IMR-90 (cell line): Measurements from ENCODE around the gene KCNJ2. TPM values are rescaled to one million over a fixed set of nuclear protein-coding genes. Genes with fewer than 3 reads are reported as not detected.

Experiments used
- ATAC-seq: fragments of 200-7000 bp; cut with Tn5 transposase; 2 replicates; pipeline ENCODE4 v1.9.1; 2020; ENCODE audit warnings: low read depth, mild to moderate bottlenecking, moderate library complexity
- BruUV-seq: library from RNA; stranded (reverse); fragments of 400-500 nt; replicated peaks from 2 replicates; lab custom pipeline; 2021; lab: Mats Ljungman, UMichigan
- CTCF ChIA-PET: fragments of 300-600 bp; formaldehyde crosslinking; extraction: SDS; loops from one replicate; lab custom pipeline; 2021; ENCODE audit warnings: antibody characterized with exemption; lab: Yijun Ruan, JAX
- POLR2A ChIA-PET: fragments of 300-600 bp; sonication (Branson Sonifier 250); formaldehyde crosslinking; loops from one replicate; lab custom pipeline; 2022; ENCODE audit warnings: antibody characterized with exemption; ENCODE audit not compliant: unreplicated experiment; lab: Charles Lee
- DNase-seq: peaks from one replicate; pipeline ENCODE4 v3.0.0; 2013
- H2AFZ ChIP-seq: replicated peaks from 2 replicates; pipeline ENCODE3; 2013; ENCODE audit warnings: low read length, mild to moderate bottlenecking; ENCODE audit not compliant: poor library complexity
- H2AK5ac ChIP-seq: 2 replicates; pipeline ENCODE4 v1.6.1; 2013; ENCODE audit warnings: low read depth, low read length, inconsistent platforms
- H2AK9ac ChIP-seq: replicated peaks from 2 replicates; pipeline ENCODE3; 2013; ENCODE audit warnings: mild to moderate bottlenecking, low read depth, low read length, moderate library complexity; ENCODE audit not compliant: poor library complexity
- H2BK120ac ChIP-seq: 2 replicates; pipeline ENCODE4 v1.6.1; 2013; ENCODE audit warnings: low read depth, low read length, inconsistent platforms
- H2BK15ac ChIP-seq: 3 replicates; pipeline ENCODE4 v1.6.1; 2013; ENCODE audit warnings: low read depth, low read length, inconsistent platforms
- H2BK20ac ChIP-seq: 2 replicates; pipeline ENCODE4 v1.6.1; 2013; ENCODE audit warnings: low read depth, mild to moderate bottlenecking, inconsistent platforms, low read length, moderate library complexity
- H2BK5ac ChIP-seq: 2 replicates; pipeline ENCODE4 v1.6.1; 2013; ENCODE audit warnings: mild to moderate bottlenecking, low read depth, low read length, inconsistent platforms; ENCODE audit not compliant: poor library complexity, severe bottlenecking
- H3K14ac ChIP-seq: replicated peaks from 2 replicates; pipeline ENCODE4 v1.6.1; 2013; ENCODE audit warnings: low read depth, low read length, inconsistent platforms
- H3K18ac ChIP-seq: 2 replicates; pipeline ENCODE4 v1.6.1; 2013; ENCODE audit warnings: low read depth, low read length, control low read depth
- H3K23ac ChIP-seq: 2 replicates; pipeline ENCODE4 v1.6.1; 2013; ENCODE audit warnings: low read depth, low read length, inconsistent platforms
- H3K27ac ChIP-seq: 2 replicates; pipeline ENCODE4 v1.5.1; 2013; ENCODE audit warnings: mild to moderate bottlenecking, control low read depth, low read length; ENCODE audit not compliant: insufficient read depth
- H3K27me3 ChIP-seq: 2 replicates; pipeline ENCODE4 v1.6.1; 2013; ENCODE audit warnings: low read length; ENCODE audit not compliant: control insufficient read depth, insufficient read depth
- H3K36me3 ChIP-seq: 2 replicates; pipeline ENCODE4 v1.6.1; 2013; ENCODE audit warnings: low read length, mixed read lengths; ENCODE audit not compliant: control insufficient read depth, insufficient read depth
- H3K4ac ChIP-seq: 2 replicates; pipeline ENCODE4 v1.6.1; 2013; ENCODE audit warnings: low read depth, low read length, inconsistent platforms
- H3K4me1 ChIP-seq: 2 replicates; pipeline ENCODE4 v1.6.1; 2013; ENCODE audit warnings: low read length, mixed read lengths; ENCODE audit not compliant: control insufficient read depth, insufficient read depth
- H3K4me2 ChIP-seq: 2 replicates; pipeline ENCODE4 v1.6.1; 2013; ENCODE audit warnings: low read depth, mild to moderate bottlenecking, control low read depth, low read length, moderate library complexity
- H3K4me3 ChIP-seq: 2 replicates; pipeline ENCODE4 v1.5.1; 2013; ENCODE audit warnings: low read depth, mild to moderate bottlenecking, control low read depth, low read length, moderate library complexity; ENCODE audit not compliant: insufficient read depth
- H3K56ac ChIP-seq: 2 replicates; pipeline ENCODE4 v1.6.1; 2013; ENCODE audit warnings: low read length, inconsistent platforms; ENCODE audit not compliant: insufficient read depth; ENCODE audit errors: extremely low read depth
- H3K79me1 ChIP-seq, 2 experiments: 2 replicates each; pipeline ENCODE4 v1.6.1; 2013; ENCODE audit warnings: low read length in 2 of 2, inconsistent platforms in 1 of 2, low read depth in 1 of 2
- H3K9ac ChIP-seq: 2 replicates; pipeline ENCODE4 v1.6.1; 2013; ENCODE audit warnings: low read depth, low read length, control low read depth
- H3K9me1 ChIP-seq: 2 replicates; pipeline ENCODE4 v1.6.1; 2013; ENCODE audit warnings: low read length, inconsistent platforms; ENCODE audit not compliant: insufficient read depth
- H3K9me3 ChIP-seq: 2 replicates; pipeline ENCODE4 v1.6.1; 2013; ENCODE audit warnings: low read length; ENCODE audit not compliant: control insufficient read depth, insufficient read depth
- H4K20me1 ChIP-seq: 2 replicates; pipeline ENCODE4 v1.6.1; 2013; ENCODE audit warnings: low read length, inconsistent platforms; ENCODE audit not compliant: insufficient read depth
- H4K5ac ChIP-seq: 2 replicates; pipeline ENCODE4 v1.6.1; 2013; ENCODE audit warnings: mild to moderate bottlenecking, low read depth, low read length, control low read depth
- H4K8ac ChIP-seq, 2 experiments: 2 replicates each; pipeline ENCODE4 v1.6.1; 2013; ENCODE audit warnings: low read depth in 2 of 2, low read length in 2 of 2, control low read depth in 1 of 2, inconsistent platforms in 1 of 2
- H4K91ac ChIP-seq: 2 replicates; pipeline ENCODE4 v1.6.1; 2013; ENCODE audit warnings: low read depth, low read length, inconsistent platforms; ENCODE audit not compliant: insufficient read depth
- CEBPB ChIP-seq: IDR thresholded peaks from 2 replicates; pipeline ENCODE4 v1.6.1; 2012; ENCODE audit warnings: low read depth, low read length, improper control_type of control experiment
- CHD1 ChIP-seq: IDR thresholded peaks from 2 replicates; pipeline ENCODE4 v1.6.1; 2012; ENCODE audit warnings: low read depth, low read length, improper control_type of control experiment
- CTCF ChIP-seq: conservative IDR thresholded peaks from 2 replicates; pipeline ENCODE4 v1.5.1; 2012; ENCODE audit warnings: mild to moderate bottlenecking, low read depth, low read length, improper control_type of control experiment
- ELK1 ChIP-seq: fragments of 150-350 bp; IDR thresholded peaks from 2 replicates; pipeline ENCODE4 v1.6.1; 2016; ENCODE audit warnings: low read depth, mild to moderate bottlenecking, low read length, moderate library complexity, borderline replicate concordance
- MXI1 ChIP-seq: IDR thresholded peaks from 2 replicates; pipeline ENCODE4 v1.6.1; 2012; ENCODE audit warnings: low read depth, mild to moderate bottlenecking, low read length, moderate library complexity, borderline replicate concordance
- RAD21 ChIP-seq: IDR thresholded peaks from 2 replicates; pipeline ENCODE4 v1.6.1; 2012; ENCODE audit warnings: low read length, improper control_type of control experiment
- RFX5 ChIP-seq: IDR thresholded peaks from 2 replicates; pipeline ENCODE4 v1.8.0; 2012; ENCODE audit warnings: low read depth, mild to moderate bottlenecking, low read length, moderate library complexity
- SMC3 ChIP-seq: fragments of 150-350 bp; IDR thresholded peaks from 2 replicates; pipeline ENCODE4 v1.6.1; 2016; ENCODE audit warnings: low read depth, mild to moderate bottlenecking, antibody characterized with exemption, low read length, moderate library complexity
- WGBS, 2 experiments: methylation state at CpG; one replicate each; pipeline versions ENCODE4 v1.1.5 to v1.1.7; 2013; ENCODE audit warnings: missing lambda C conversion rate in 2 of 2; ENCODE audit not compliant: insufficient read length in 1 of 2; ENCODE audit errors: extremely low coverage in 2 of 2; 5-methylcytosine and 5-hydroxymethylcytosine counted together
- dilution Hi-C: fragments of 300-500 bp; cut with HindIII; formaldehyde crosslinking; loops from one replicate; pipeline ENCODE4 v1.14.3; 2018; ENCODE audit warnings: low sequenced_read_pairs; ENCODE audit not compliant: unreplicated experiment
- in situ Hi-C: fragments of 300-500 bp; cut with MboI; formaldehyde crosslinking; loops from 3 replicates; pipeline ENCODE4 v1.14.3; 2019; ENCODE audit warnings: low sequenced_read_pairs, inconsistent platforms, mixed read lengths
- intact Hi-C: fragments of 100-400 bp; cut with micrococcal nuclease; formaldehyde crosslinking; loops from 2 replicates; pipeline ENCODE4 v1.10.0; 2022
- polyA plus RNA-seq, 3 experiments: library from polyadenylated mRNA; depleted of rRNA; stranded (reverse); fragments of >200 nt; gene quantifications; 2 replicates each; pipeline ENCODE4 v1.2.3, GENCODE V29; 2012; ENCODE audit warnings: low replicate concordance in 1 of 3
- total RNA-seq: library from RNA; depleted of rRNA; stranded (reverse); fragments of >200 nt; gene quantifications from 2 replicates; pipeline ENCODE4 v1.2.3, GENCODE V29; 2012

KCNJ2 gene
- total and polyA plus RNA-seq, 2 of the 4 experiments (the other 2 are of a cell fraction), result 0.55 to 8.6 TPM

GRCh38 chr17:70121126-70121525 lies 48.2 kb upstream of the KCNJ2 start:
- ATAC-seq (no peak), DNase-seq (no peak)
- no peak overlapping the region for H3K4me2 ChIP-seq
- H3K4ac ChIP-seq, result no peak overlapping the region
- no peak overlapping the region for H3K4me3 ChIP-seq
- H2BK20ac ChIP-seq, result no peak overlapping the region
- no peaks in the 10 kb centered on the region for H3K79me1 ChIP-seq
- H3K18ac ChIP-seq, result no peak overlapping the region
- no TSS peak for BruUV-seq
- H3K9me1 ChIP-seq, result no peaks in the 10 kb centered on the region
- no peak for TF ChIP-seq CEBPB
- TF ChIP-seq CHD1, result no peak
- TF ChIP-seq MXI1, result no peak
- TF ChIP-seq SMC3, result no peak
- TF ChIP-seq CTCF, result no peak
- TF ChIP-seq RAD21, result no peak
- TF ChIP-seq ELK1, result no peak
- no peak for TF ChIP-seq RFX5
- no peak overlapping the region for H3K9ac ChIP-seq
- H3K36me3 ChIP-seq, result no peaks in the 10 kb centered on the region
- no peaks in the 10 kb centered on the region for H3K27me3 ChIP-seq
- H2BK5ac ChIP-seq, result no peak overlapping the region
- no peak overlapping the region for H3K14ac ChIP-seq
- H3K27ac ChIP-seq, result no peak overlapping the region
- intact Hi-C loops, result no loop called here
- no peak overlapping the region for H2AK9ac ChIP-seq
- no peak overlapping the region for H2AFZ ChIP-seq
- WGBS, 2 experiments, result no CpG with 5 or more reads among the region's 3 CpGs
- in situ Hi-C loops, result no loop called here
- POLR2A ChIA-PET, result no interaction called here
- H3K9me3 ChIP-seq, result no peaks in the 10 kb centered on the region
- no peak overlapping the region for H3K56ac ChIP-seq
- H4K8ac ChIP-seq, result no peak overlapping the region
- CTCF ChIA-PET, result interaction anchor here (0.9 kb wide), 1 partner anchor 514 kb away, joined by 3 read pairs; no protein-coding TSS in a partner anchor
- H2BK120ac ChIP-seq, result no peak overlapping the region
- dilution Hi-C loops, result no loop called here
- no peaks in the 10 kb centered on the region for H4K20me1 ChIP-seq
- H2BK15ac ChIP-seq, result no peak overlapping the region
- no peak overlapping the region for H3K23ac ChIP-seq
- H2AK5ac ChIP-seq, result no peak overlapping the region
- H4K5ac ChIP-seq, result no peak overlapping the region
- no peaks in the 10 kb centered on the region for H3K4me1 ChIP-seq
- H4K91ac ChIP-seq, result no peak overlapping the region
